HuH-7.5 (cell line): ENCODE data around the gene FHIT.

Source experiments
- DNase-seq: peaks from one replicate; pipeline ENCODE4 v3.0.0; 2011; ENCODE audit warnings: low spot score

The FHIT gene

DNA sequence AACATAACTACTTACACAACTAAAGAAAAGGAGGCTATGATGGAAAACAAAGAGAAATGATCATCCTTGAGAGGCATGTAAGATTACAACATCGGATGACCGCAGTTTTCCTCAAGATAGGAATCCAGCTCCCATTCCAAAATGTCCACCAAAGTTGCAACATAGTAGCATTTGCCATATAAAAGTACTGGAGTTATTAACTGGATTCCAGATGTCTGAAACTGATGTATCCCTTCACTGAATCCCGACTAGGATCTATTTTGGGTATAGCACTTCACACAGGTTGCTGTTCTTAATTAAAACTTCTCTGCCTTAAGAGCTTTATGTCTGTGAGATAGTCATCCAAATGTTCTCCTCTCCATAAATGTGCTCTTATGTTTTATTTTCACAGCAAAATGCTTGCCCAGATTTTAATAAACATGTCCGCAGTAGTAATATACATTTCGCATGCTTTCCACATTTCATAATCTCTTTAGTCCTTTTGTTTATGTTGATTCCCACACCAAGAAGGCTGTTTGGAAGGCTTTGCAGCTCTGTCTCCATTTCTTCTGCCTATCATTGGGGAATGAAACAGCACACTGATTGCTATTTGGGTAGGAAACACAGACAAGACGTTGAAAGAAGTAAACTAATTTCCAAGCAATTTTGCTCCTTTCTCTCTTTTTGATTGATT is 1484.9 kb downstream of the FHIT start:
- no peak for DNase-seq

DNA sequence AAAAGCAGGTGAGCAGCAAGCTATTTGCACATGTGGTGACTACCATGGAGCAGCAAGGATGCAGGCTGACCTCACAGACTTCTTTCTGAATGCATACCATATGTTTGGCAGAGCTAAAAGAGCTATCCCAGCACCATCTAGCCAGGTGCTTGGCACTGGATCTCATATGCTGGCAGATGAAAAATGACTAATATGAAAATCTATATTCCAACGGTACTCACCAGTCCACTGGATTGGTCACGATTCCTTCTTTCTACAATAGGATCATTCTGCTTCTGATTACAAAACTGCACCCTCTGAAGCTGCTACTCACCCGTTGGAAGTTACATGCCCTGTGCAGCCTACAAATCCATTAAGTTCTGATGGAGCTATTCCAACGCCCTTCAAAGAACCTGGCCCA is 1487.1 kb downstream of the FHIT start:
- DNase-seq = no peak

DNA sequence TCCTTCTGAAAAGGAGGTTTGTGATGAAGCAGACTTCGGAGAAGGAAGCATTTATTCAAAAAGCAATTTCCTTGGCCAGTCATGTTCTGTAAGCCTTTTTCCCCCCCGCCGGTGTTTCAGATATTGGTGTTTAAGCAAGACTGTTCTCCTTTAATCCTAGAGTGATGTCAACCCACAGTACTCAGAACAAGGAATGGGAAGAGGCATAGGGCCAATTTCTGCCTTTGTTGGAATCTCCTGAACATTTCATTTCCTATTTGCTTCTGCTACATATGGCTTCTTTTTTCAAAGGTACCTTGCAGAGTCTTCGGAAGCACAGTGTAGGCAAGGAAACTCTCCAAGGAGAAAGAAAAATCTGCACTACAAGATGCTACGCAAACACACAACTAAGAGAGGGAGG is 1488.3 kb downstream of the FHIT start:
- DNase-seq = no peak

DNA sequence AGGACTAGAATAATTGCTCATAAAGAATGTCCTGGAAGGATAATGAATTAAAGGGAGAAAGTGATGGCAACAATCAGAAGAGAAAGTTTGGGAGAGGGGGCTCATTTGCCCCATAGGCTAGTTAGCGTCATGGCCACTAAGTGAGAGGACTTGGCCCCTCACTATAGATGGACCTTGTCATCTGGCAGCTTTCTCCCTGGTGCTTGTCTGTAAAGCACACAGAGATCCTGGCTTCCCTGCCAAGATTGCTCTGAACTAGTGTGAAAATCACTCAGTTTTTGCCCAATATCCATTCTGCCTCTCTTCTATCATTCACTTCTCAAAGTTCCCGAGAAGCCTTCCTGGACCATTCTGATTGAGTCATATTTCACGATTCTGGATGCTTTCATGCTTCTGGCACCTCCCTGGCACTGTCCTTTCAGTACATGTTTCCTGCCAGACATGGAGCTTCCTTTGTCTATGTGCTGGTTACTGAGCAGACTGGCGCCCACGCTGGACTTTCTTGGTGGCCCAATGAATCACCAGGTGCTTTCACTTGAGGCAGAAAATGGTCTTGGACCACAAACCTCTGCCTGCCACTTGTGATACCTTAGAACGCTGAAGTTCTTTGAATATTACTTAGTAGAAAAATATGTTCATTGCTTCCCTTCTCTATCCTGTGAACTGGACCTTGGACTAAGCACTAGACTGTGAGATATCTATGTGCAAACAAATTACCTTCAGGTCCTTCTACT is 1491.8 kb downstream of the FHIT start:
- DNase-seq = no peak

DNA sequence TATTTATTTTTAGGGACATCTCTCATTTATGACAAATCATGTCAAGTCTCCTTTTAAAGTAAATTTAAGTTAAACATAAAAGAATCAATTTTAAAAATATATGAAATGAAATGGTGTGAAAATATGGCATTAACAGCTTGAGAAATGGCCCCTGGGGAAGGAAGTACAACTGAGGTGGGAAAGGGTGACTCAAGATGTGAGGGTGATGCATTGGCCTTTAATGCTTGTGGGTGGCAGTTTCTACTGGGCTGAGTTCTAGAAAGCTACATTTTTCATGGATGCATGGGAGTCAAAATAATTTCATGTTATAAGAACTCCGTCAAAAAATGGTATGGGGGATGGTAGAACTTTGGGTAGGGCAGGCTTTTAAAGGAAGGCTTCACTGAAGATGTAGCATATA is 1492.6 kb downstream of the FHIT start:
- no peak for DNase-seq

DNA sequence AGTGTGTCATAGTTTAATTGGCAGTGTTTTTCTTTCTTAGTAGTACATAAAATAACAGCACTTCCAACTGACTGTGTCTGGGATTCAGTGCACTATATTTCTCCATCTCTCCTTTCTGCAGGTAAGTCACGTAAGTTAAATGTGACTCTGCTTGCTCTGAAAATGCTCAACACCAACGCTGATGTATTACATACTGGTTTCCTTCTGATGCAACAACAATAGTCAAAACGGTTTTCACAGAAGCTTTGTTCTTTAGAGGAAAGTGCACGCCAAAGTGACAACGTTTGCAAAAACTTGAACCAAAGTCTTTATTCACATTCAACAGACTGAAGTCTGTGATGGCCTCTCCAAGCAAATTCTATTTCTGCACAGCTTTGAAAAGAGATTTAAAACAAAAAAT is 1494.3 kb downstream of the FHIT start:
- no peak for DNase-seq

DNA sequence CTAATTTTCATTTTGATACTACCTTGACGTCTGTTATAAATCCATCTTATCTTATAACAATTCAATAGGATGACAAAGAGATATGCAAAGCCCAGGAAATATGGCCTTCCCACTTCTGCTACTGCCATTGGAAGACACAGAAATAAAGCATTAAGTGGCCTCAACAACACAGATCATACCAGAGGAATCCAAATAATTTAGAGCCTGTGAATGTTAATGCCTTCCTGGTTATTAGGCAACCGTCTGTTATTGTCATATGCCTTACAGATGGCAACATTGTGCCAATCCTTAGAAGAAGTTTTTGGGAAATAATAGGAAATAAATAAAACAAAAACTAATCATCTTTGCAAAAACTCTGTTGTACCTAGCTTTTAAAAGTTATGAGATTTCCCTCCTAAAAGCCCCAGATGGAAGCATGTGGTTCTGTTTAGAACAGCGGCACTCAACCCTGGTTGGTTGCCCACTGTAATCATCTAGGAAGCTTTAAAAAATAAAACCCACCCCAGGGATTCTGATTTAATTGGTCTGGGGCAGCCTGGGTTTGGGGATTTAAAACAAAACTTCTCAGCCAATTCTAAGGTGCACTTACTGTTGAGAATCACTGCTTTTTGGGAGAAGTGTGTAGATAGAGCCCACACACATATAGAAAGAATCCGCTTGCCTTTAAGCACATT is 1496.7 kb downstream of the FHIT start:
- DNase-seq = no peak

DNA sequence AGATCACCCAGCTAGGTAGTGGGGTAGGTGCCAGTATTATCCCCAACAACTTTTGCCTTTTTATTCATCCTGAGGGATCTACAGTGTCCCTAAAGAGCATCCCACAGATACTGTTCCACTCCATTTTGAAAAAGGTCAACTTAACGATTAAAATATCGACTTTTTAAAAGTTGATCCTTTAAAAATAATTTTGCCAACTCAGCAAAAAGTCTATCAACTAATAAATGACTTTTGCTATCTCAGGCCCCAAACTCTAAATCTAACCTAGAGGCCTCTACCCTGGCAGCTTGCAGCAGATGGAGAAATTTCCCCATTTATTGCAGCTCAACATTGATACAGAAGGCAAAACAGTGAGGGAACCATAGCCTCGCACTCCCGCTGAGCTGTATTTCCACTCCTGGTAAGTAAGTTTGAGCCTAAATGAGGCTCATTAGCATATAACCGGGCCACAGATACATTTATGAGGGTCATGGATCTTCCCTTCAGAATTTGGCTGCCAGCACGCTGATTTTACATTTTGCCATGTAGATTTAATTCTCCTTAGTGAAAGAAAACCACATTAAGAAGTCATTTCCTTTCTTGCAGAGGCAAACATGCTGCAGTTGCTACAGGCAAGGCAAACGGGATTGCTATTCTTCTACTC is 1497.3 kb downstream of the FHIT start:
- no peak for DNase-seq

DNA sequence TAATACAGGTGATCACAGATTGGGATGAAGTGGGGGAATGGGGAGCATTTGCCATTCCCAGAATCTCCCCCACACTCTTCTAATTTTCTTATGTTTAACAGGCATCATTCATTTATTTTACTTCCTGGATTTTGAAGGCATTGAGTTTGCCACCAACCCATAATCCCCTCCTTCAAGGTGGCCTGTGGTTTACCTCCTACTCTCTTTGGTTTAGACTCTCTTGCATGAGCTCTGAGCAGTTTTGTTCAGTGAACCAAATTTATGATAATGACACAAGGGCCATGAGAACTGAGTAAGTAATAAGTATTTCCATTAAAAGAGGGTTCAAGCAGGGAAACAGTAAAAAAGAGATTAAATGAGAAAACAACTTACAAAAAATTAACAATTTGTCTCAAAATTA is 1498.3 kb downstream of the FHIT start:
- DNase-seq = no peak

DNA sequence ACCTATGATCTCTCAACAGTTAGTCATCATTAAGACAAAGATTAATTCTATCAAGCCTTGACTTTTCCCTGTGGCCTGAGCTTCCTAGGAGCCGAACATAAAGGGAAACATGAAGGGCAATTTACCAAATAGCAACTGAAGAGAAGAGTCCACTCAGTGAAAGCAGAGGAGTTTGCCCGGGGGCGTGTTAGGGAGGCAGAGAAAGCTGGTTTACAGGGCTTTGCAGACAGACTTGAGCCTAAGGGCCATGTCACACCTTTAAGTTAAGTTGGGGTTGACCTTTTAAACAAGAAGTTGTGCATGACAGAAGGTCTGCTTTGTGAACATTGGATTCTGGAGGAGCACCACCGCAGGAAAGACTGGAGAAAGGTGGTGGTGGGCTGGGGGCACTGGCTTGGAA is 1499.6 kb downstream of the FHIT start:
- no peak for DNase-seq

DNA sequence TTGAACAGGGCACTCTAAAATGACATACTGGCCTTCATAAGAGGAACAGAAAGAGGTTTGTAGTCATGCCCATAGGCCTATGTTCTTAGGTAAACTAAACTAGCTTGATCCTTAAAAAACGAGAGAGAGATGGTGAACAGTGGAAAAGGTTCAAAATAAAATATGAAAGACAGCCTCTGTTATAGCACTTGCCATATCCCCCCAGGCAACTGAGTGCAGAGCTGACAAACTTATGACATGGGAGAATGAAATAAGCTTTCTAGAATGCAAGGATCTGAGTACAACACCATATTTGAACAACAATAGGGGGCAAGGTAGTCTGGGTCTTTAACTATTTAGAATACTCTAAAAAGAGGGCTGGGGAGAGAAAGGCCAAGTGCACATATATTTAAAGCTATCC is 1500.9 kb downstream of the FHIT start:
- DNase-seq = no peak

DNA sequence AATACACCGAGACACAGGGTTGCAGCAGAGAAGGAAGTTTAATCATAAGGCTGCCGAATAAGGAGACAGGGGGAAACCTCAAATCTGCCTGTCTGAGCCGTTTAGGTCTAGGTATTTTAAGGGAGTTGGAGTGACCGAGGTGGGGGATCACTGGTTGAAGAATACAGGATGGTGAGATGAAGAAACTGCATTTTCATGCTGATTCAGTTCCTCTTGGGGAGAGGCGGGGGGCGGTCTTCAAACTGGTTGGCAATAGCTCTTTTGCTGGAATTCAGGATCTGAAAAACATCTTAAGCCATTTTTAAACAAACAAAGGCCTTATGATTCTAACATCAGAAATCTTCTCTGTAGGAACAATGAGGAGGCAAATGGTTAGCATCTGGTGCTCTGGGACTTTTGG is 1502.0 kb downstream of the FHIT start:
- DNase-seq = no peak

DNA sequence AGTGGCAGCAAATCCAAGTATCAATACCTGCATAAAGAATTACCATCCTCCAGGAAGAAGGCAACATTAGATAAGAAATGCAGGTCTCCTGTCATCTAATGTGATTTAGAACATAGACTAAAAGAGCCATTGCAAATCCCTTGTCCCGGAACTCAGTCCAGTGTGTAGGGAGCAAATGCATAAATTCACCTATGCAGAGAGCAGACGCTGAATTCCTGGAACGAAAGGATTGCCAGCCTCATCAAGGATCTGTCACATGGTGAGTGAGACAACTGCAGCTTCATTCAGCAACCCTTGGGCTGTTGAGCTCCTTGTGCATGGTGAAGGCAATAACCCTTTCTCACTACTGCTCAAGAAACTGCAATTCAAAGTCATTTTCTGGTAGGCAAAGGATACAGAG is 1504.7 kb downstream of the FHIT start:
- no peak for DNase-seq

DNA sequence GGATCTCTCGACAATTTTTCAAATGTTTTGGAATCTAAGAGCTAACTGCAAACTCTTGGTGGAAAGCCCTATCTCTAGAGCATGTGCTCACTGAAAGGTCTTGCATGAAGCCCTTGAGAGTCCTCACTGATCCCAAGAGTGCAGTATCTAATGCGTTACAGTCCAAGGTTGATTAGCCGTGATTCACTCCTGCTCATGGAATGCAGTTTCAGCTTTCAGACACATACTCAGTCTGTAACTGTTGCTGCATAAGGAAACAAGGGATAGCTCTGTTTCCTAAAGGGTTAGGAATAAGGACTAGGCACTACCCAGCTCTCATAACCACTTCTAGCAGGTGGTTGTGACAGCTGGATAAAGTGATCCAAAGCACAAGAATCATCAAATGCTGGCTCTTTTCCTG is 1514.0 kb downstream of the FHIT start:
- DNase-seq = no peak

DNA sequence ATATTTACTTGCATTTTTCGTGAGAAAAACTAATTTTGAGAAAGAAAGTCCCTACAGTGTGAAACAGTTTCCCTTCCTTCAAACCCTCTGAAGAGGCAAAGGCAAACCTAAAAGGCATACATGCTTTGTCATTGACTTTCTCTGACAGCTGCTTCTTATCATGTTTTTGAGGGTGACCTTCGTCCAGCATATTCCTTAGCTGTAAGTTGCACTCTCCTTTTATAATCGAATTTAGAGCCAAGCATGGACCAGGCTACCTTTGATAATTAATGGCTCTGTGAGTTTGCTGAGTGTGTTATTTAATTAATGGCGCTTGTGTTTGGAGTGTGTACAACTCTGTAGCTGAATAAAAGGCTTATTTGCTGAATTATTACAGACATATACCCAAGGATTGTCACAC is 1517.2 kb downstream of the FHIT start:
- no peak for DNase-seq

DNA sequence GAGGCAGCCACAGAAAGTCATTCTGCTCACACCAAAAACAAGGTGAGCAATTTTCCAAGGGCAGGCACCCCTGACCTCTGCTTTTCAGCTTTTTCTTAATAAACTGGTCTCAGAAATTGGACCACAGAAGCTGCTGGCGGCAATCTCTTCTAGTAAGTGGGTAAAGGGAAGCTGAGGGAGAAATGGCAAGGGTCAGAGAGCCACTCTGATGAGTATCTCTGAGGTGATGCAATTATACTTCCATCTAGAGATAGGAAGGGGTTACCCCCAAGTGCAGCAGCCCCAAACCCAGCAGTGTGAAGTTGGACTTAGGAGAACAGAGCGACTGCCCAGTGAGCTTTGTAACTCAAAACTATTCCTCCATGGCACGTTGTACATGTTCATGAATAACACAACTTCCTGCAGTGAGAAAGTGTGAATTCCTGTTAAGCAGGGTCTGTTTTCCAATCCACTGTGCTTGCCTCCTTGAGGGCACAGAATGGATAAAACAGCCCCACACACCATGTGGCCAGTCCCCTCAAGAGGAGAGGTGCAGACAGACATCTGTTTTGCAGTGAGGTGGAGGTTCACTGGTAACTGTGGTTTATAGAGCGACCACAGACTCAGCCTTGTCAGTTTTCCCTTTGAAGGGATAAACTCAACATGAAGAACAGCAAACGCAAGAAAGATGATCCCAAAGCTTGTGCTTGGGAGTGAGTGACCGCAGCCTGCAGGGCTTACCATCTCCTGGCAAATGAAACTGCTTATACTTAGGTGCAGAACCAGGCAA is 1518.0 kb downstream of the FHIT start:
- no peak for DNase-seq

DNA sequence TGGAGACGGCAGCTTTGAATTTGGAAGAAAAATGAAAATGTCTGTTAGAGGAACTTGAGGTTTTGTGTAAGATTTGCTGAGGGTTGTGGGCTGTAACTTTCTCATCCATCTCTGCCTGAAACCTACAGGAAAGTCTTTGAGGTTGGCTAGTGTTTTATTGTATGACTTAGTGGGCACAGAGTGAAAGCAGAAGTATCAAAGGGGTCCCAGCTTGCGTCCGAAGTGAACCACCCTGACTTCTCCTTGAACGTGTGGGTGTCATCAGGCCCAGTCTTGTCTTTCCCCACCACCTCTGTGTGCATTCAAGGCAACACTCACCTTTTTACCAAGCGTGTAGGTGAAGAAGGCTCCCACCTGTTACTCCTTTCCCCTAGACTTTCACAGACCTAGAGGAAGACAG is 1519.3 kb downstream of the FHIT start:
- DNase-seq = no peak

DNA sequence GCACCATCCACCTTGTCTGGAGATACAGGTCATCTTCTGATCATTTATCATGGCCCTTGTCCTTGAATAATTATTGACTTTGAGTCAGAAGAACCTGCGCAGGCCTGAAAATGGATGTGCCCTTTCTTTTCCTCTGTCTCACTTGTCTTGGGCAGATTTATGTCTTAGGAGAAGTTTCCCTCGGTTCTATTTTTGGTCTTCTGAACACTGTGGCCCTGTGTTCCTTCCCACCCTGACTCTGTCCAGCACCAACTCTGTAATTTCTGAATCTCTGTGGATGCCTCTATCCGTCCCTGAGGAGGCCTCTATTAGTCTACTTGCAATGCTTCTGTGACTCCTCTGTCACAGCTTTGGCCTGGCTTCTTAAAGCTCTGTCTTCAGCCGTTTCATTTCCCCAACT is 1520.7 kb downstream of the FHIT start:
- no peak for DNase-seq

DNA sequence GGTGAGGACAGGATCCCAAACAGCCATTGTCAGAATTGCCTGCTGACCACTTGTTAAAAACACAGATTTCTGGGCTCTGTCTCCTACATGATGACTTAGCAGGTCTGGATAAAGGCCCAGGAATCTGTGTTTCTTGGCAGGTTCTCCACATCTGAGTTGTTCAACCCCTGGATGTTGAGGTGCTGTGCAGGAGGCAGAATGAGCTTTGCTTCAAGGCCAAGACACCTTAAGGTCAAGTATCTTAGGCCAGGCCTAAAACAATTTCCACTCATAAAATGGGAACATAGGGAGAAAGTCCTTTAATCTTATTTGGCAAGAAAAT is 1522.7 kb downstream of the FHIT start:
- DNase-seq = no peak

DNA sequence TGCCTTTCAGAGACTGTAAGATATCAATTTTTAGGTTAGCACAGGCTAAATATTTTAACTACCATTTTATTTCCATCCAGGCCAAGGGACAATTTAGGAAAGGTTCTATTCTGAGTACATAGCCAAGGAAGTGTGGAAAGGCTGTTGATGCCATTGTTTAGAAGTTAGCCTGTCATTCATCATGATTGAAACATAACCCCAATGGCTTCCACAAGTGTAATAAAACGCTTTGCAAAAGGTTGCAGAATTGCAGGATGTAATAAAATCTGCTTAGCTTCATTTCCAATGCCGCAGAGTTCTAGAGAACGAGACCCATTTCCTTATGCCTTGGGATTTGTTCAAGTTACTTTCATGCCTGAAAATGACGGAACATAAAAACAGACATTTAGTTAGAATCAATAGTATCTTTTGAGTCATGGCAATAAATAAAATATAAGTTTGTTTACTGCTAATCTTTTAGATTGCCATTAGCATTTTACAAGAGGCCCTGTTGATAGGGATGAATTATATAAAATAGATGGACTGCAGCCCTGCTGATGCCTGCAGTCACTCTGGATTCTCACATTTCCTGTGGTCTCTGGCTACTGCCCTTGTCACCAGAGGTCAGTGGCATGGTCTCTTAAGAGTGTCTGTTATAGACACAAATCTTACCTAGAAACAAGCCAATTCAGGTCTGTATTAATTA is 1523.2 kb downstream of the FHIT start:
- DNase-seq = no peak

DNA sequence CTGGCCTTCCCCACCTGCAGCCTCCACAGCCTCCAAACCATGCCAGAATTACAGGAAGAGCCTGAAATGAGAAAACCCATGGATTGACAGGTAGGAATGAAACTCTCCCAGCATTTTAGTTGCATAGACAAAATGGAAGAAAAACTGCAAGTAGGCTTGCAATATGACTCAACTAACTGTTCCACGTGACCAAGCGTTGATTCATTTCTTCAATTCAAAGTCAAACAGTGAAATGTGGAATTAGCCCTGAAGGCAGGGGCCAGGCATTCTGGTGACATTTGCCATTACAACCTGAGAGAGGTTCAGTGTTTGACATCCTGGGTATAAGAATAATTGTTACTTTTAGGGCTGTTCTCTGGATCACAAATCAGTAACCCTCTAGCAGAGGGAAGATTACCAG is 1525.0 kb downstream of the FHIT start:
- no peak for DNase-seq

DNA sequence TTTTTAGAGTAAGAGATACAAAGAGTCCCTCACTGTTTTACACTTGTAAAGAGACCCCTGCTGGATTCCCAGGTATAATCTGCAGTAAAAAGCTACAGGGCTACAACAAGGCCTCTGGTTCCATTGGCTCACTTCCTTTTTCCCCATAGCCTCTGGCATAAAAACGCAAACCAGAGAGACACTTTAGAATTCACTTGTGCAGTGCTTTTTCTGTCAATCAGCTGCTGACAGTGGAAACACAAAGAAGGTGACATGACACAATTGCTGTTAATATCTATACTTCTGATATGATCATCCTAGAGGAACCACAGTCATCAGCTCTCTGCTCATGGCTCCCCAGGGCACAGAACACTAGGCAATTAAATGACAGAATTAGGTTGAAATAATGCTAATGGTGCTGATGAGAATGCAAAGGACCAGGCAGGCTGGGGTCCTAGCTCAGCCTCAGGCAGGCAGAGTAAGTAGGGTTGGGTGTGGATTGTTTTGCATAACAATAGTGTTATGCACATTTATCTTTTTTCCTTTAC is 1533.5 kb downstream of the FHIT start:
- DNase-seq = no peak
